Keratinocyte (primary cell): ENCODE results near the gene PANX2. TPM values are rescaled to one million over a fixed set of nuclear protein-coding genes. Genes with fewer than 3 reads are reported as not detected.

ENCODE experiments used
- DNase-seq: peaks from one replicate; pipeline ENCODE4 v3.0.0-alpha.2; 2011; ENCODE audit warnings: low read depth, missing footprints, low spot score
- FAIRE-seq: peaks from 2 replicates; lab custom pipeline; 2011; peaks lifted over from hg19 to GRCh38; lab: Jason Lieb, UNC
- H2AFZ ChIP-seq: 2 replicates; pipeline ENCODE4 v1.6.0; 2012; ENCODE audit warnings: low read length, control low read depth, inconsistent platforms; ENCODE audit not compliant: control insufficient read depth
- H3K27ac ChIP-seq: 2 replicates; pipeline ENCODE4 v1.5.1; 2011; ENCODE audit warnings: low read length; ENCODE audit not compliant: control insufficient read depth, insufficient read depth
- H3K27me3 ChIP-seq: 3 replicates; pipeline ENCODE4 v1.6.0; 2011; ENCODE audit warnings: low read length; ENCODE audit not compliant: control insufficient read depth, insufficient read depth; ENCODE audit errors: extremely low read depth
- H3K36me3 ChIP-seq, 2 experiments: 2 replicates in 1 of 2; 3 replicates in 1 of 2; pipeline ENCODE4 v1.5.1; 2011; ENCODE audit warnings: low read length in 2 of 2, mild to moderate bottlenecking in 1 of 2; ENCODE audit not compliant: control insufficient read depth in 2 of 2, insufficient read depth in 2 of 2; ENCODE audit errors: extremely low read depth in 1 of 2
- H3K4me1 ChIP-seq: 3 replicates; pipeline ENCODE4 v1.5.1; 2011; ENCODE audit warnings: low read length; ENCODE audit not compliant: control insufficient read depth, insufficient read depth; ENCODE audit errors: extremely low read depth
- H3K4me2 ChIP-seq: 3 replicates; pipeline ENCODE4 v1.6.0; 2011; ENCODE audit warnings: low read depth, low read length; ENCODE audit not compliant: control insufficient read depth, insufficient read depth; ENCODE audit errors: extremely low read depth
- H3K4me3 ChIP-seq, 3 experiments: fragments of 200-600 bp in 1 of 3; sonication (generic) in 1 of 3; 2 replicates in 2 of 3; 3 replicates in 1 of 3; pipeline ENCODE4 v1.5.1; 2011 to 2016; ENCODE audit warnings: low read length in 3 of 3, mild to moderate bottlenecking in 3 of 3, control low read depth in 2 of 3, inconsistent platforms in 1 of 3, low read depth in 1 of 3, mixed read lengths in 1 of 3, mixed run types in 1 of 3, moderate library complexity in 1 of 3; ENCODE audit not compliant: control insufficient read depth in 2 of 3, insufficient read depth in 2 of 3; ENCODE audit errors: extremely low read depth in 1 of 3
- H3K79me2 ChIP-seq: 2 replicates; pipeline ENCODE4 v1.6.0; 2012; ENCODE audit warnings: low read length; ENCODE audit not compliant: control insufficient read depth, insufficient read depth
- H3K9ac ChIP-seq: 3 replicates; pipeline ENCODE4 v1.6.0; 2011; ENCODE audit warnings: low read length; ENCODE audit not compliant: control insufficient read depth, insufficient read depth; ENCODE audit errors: extremely low read depth
- H3K9me1 ChIP-seq: 3 replicates; pipeline ENCODE4 v1.6.0; 2011; ENCODE audit warnings: low read length; ENCODE audit not compliant: control insufficient read depth, insufficient read depth; ENCODE audit errors: extremely low read depth
- H3K9me3 ChIP-seq: 2 replicates; pipeline ENCODE4 v1.5.1; 2012; ENCODE audit warnings: low read depth, low read length; ENCODE audit not compliant: control insufficient read depth
- H4K20me1 ChIP-seq: 3 replicates; pipeline ENCODE4 v1.6.0; 2011; ENCODE audit warnings: low read length; ENCODE audit not compliant: control insufficient read depth, insufficient read depth; ENCODE audit errors: extremely low read depth
- EZH2 ChIP-seq: IDR thresholded peaks from one replicate; pipeline ENCODE4 v1.6.1; 2012; ENCODE audit warnings: inconsistent platforms, mild to moderate bottlenecking, low read length, moderate library complexity
- dilution Hi-C: fragments of 300-500 bp; cut with MboI; formaldehyde crosslinking; loops from one replicate; pipeline ENCODE4 v1.7.0; 2020; ENCODE audit warnings: low sequenced_read_pairs; ENCODE audit not compliant: extremely low pct_ligation_motif_present
- polyA plus RNA-seq, 5 experiments: library from polyadenylated mRNA; depleted of rRNA in 3 of 5; stranded (reverse) in 3 of 5; stranded (forward) in 1 of 5; unstranded in 1 of 5; fragments of >200 nt; gene quantifications; 1 replicate in 1 of 5; 2 replicates in 3 of 5; 3 replicates in 1 of 5; pipeline versions ENCODE4 v1.2.1 to v1.2.3, GENCODE V29; 2011 to 2012; ENCODE audit warnings: missing spikeins in 2 of 5, low read depth in 1 of 5, low replicate concordance in 1 of 5
- TF ChIP-seq, protein P1 (sequence below), 3 experiments: IDR thresholded peaks in 1 of 3; conservative IDR thresholded peaks in 1 of 3; optimal IDR thresholded peaks in 1 of 3; 2 replicates in 2 of 3; 3 replicates in 1 of 3; pipeline versions ENCODE3 to v1.5.1; 2011; ENCODE audit warnings: low read length in 3 of 3, mild to moderate bottlenecking in 3 of 3, moderate library complexity in 2 of 3, control low read depth in 1 of 3, inconsistent platforms in 1 of 3; ENCODE audit not compliant: insufficient read depth in 2 of 3; ENCODE audit errors: extremely low read depth in 1 of 3

PANX2 gene
- polyA plus RNA-seq, 1 donor (not counting 4 experiments of a cell fraction or from before 2014, with no cell fraction given) = 0.22 TPM

DNA sequence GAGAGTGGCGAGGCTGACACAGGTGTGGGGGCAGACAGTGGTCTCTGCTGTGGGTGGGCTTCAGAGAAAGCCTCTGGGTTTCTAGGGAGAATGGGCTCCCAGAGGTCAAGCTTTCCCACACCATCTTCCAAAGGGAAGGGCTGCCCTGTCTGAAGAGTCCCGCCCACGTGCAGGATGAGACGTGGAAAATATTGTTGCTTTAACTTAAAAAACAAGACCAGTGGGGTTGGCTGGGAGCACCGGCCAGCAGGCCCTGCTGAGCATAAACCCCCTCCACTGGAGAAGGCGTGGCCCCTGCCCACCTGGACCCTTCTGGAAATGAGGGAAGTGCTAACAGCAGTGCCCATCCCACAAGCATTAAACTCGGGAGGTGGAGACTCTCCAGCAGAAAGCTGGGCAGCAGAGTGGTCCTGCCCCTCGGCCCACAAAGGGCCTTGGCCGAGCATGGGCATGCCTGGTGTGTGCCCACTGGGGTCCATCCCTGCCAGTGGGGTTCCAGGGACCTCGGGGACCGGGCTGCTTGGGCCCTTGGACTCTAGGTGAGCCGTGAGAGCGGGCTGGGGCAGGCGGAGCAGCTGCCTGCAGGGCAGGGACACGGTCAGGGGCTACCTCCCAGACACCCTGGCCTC, 45.6 kb downstream of the PANX2 start:
- Histone ChIP-seq H3K9me1 (no peaks in the 10 kb centered on the region), H3K79me2 (peaks cover 27% of the 10 kb centered on the region), H3K36me3 (peaks cover 26 to 46% of the 10 kb centered on the region in 2 experiments), H2AFZ (no peak overlapping the region), H3K4me1 (peaks cover 3% of the 10 kb centered on the region), H3K27ac (no peak overlapping the region), H3K4me2 (no peak overlapping the region), H4K20me1 (no peaks in the 10 kb centered on the region), H3K9ac (no peak overlapping the region), H3K27me3 (no peaks in the 10 kb centered on the region), H3K4me3 (no peak overlapping the region), H3K9me3 (no peaks in the 10 kb centered on the region)
- FAIRE-seq (no peak), DNase-seq (no peak)
- dilution Hi-C loops = no loop called here
- TF ChIP-seq, protein P1, sequence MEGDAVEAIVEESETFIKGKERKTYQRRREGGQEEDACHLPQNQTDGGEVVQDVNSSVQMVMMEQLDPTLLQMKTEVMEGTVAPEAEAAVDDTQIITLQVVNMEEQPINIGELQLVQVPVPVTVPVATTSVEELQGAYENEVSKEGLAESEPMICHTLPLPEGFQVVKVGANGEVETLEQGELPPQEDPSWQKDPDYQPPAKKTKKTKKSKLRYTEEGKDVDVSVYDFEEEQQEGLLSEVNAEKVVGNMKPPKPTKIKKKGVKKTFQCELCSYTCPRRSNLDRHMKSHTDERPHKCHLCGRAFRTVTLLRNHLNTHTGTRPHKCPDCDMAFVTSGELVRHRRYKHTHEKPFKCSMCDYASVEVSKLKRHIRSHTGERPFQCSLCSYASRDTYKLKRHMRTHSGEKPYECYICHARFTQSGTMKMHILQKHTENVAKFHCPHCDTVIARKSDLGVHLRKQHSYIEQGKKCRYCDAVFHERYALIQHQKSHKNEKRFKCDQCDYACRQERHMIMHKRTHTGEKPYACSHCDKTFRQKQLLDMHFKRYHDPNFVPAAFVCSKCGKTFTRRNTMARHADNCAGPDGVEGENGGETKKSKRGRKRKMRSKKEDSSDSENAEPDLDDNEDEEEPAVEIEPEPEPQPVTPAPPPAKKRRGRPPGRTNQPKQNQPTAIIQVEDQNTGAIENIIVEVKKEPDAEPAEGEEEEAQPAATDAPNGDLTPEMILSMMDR (optimal IDR thresholded peaks at IDR 0.05 in 1 of 3, IDR thresholded peaks at IDR 0.05 in 1 of 3, conservative IDR thresholded peaks at IDR 0.05 in 1 of 3; ENCODE audit: extremely low read depth in 1 of 3, insufficient read depth in 2 of 3, low read length in 3 of 3) = no peak
- TF ChIP-seq EZH2 = no peak

- H3K27ac ChIP-seq = no peak overlapping the region
- no peaks in the 10 kb centered on the region for H3K9me3 ChIP-seq
- H3K9me1 ChIP-seq = no peaks in the 10 kb centered on the region
- no peaks in the 10 kb centered on the region for H3K4me1 ChIP-seq
- H3K4me2 ChIP-seq = no peak overlapping the region
- peaks cover 25% of the 10 kb centered on the region for H3K79me2 ChIP-seq
- H4K20me1 ChIP-seq = no peaks in the 10 kb centered on the region
- no peaks in the 10 kb centered on the region for H3K27me3 ChIP-seq
- FAIRE-seq (no peak), DNase-seq (no peak)
- H2AFZ ChIP-seq = no peak overlapping the region
- dilution Hi-C loops = no loop called here
- peaks cover 28 to 52% of the 10 kb centered on the region in 2 experiments for H3K36me3 ChIP-seq
- TF ChIP-seq, protein P1 (optimal IDR thresholded peaks at IDR 0.05 in 1 of 3, IDR thresholded peaks at IDR 0.05 in 1 of 3, conservative IDR thresholded peaks at IDR 0.05 in 1 of 3; ENCODE audit: extremely low read depth in 1 of 3, insufficient read depth in 2 of 3, low read length in 3 of 3) = no peak
- H3K4me3 ChIP-seq = no peak overlapping the region
- H3K9ac ChIP-seq = no peak overlapping the region
Measured at GRCh38 chr22:50216684-50217520, 46.4 kb downstream of the PANX2 start.
